GM12864 (cell line): Measurements from ENCODE around the gene E2F1.
A peak's percentile ranks its signal among the peaks of the same experiment; 100 is the strongest.

Source experiments
- DNase-seq: peaks from one replicate; pipeline ENCODE4 v3.0.0-alpha.2; 2011; ENCODE audit warnings: low read depth
- H3K4me3 ChIP-seq: 2 replicates; pipeline ENCODE4 v1.5.1; 2011; ENCODE audit warnings: mild to moderate bottlenecking, low read depth, low read length, control low read depth
- CTCF ChIP-seq: IDR thresholded peaks from 2 replicates; pipeline ENCODE4 v1.5.1; 2011; ENCODE audit warnings: low read depth, mild to moderate bottlenecking, moderate library complexity, low read length, control low read depth, inconsistent platforms; ENCODE audit errors: missing control alignments

The E2F1 gene

GRCh38 chr20:33666293-33667244, 19.6 kb downstream of the E2F1 start, which contains the start of gene ACTL10:
Gene ACTL10, plus strand, starts transcription at chr20:33666943. Its CDS starts 555 bp downstream, at chr20:33667498.
- peak; percentile 93 for DNase-seq
- H3K4me3 ChIP-seq: peak within 1 kb of the TSS; percentile 75
- peak; percentile 31 for TF ChIP-seq CTCF

GRCh38 chr20:33664762-33665144, 21.4 kb downstream of the E2F1 start:
- TF ChIP-seq CTCF: no peak
- H3K4me3 ChIP-seq: no peak overlapping the region
- DNase-seq: no peak

DNA sequence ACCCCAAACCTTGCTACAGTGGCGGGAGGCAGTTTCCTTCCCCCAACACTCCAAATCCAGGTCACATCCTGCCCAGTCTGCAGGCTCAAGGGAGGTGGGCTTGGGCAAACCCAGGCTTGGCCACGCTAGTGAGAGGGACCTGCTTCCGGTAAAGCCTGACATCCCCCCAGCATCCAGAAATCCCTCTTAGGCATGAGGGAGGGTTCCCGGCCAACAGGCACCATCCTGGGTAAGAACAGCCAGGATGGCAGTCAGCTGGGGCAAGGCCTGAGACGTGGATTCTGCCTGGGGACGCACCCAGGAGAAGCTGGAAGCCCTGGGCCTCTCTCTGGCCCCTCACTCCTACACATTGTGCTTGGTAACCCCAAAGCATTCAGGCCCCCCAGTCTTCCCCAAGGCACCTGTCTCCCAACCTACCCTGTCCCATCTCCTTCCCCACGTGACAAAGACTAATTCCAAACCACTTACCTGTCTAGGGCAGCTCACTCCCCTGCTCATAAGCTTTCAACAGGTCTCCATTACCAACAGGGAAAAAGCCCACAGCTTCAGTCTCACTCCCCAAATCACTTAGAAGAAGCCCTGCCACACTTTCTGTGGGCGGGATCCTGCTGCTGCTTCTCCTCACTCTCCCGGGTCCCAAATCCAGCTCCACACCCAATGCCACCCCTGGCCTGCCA, 22.0 kb downstream of the E2F1 start:
- no peak for TF ChIP-seq CTCF
- DNase-seq: no peak
- peak overlapping the region; percentile 82 for H3K4me3 ChIP-seq

- peak overlapping the region; percentile 82 for H3K4me3 ChIP-seq
- TF ChIP-seq CTCF: no peak
- no peak for DNase-seq
These were observed 22.8 kb downstream of the E2F1 start for GRCh38 chr20:33663161-33664084.

GRCh38 chr20:33662172-33662571, 24.0 kb downstream of the E2F1 start, which contains the start of gene C20orf144:
Gene C20orf144, plus strand, starts transcription at chr20:33662327. Its CDS starts 19 bp downstream, at chr20:33662346.
- DNase-seq: no peak
- no peak for TF ChIP-seq CTCF
- H3K4me3 ChIP-seq: peak within 1 kb of the TSS; percentile 82

DNA sequence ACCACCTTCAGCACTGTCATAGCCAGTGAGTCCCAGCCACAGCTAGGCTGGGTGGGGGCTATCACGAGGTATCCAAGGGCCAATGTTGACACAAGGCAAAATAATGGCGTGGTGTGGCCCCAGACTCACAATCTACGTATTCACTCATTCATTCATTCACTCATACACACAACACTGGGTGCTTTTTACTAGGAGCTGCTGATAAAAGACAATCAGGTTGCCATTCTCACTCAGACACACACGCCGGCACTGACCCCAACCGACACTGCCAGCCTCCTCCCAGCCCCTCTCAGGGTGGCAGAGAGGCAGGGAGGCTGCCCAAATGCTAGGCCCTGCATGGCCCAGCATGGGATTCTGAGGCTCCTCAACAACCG, 25.5 kb downstream of the E2F1 start:
- H3K4me3 ChIP-seq: no peak overlapping the region
- TF ChIP-seq CTCF: no peak
- no peak for DNase-seq
